NT2/D1 (cell line): Measurements from ENCODE around the gene OR10R2.

Experiments
- DNase-seq: peaks from one replicate; pipeline ENCODE4 v3.0.0-alpha.2; 2011; ENCODE audit warnings: low read depth, low spot score
- H3K27me3 ChIP-seq: 2 replicates; pipeline ENCODE4 v1.6.0; 2011; ENCODE audit warnings: mild to moderate bottlenecking; ENCODE audit not compliant: insufficient read length, insufficient read depth
- H3K36me3 ChIP-seq: 2 replicates; pipeline ENCODE4 v1.6.1; 2011; ENCODE audit warnings: mild to moderate bottlenecking, low read length, mixed read lengths; ENCODE audit not compliant: insufficient read depth, insufficient read length
- H3K4me1 ChIP-seq: 2 replicates; pipeline ENCODE4 v1.5.1; 2011; ENCODE audit not compliant: insufficient read depth, insufficient read length
- H3K4me3 ChIP-seq: 2 replicates; pipeline ENCODE4 v1.5.1; 2011; ENCODE audit warnings: low read depth; ENCODE audit not compliant: insufficient read length
- H3K9ac ChIP-seq: 2 replicates; pipeline ENCODE4 v1.6.0; 2011; ENCODE audit warnings: low read depth; ENCODE audit not compliant: insufficient read length
- H3K9me3 ChIP-seq: 2 replicates; pipeline ENCODE4 v1.5.1; 2011; ENCODE audit warnings: mild to moderate bottlenecking, low read length; ENCODE audit not compliant: insufficient read depth
- SUZ12 ChIP-seq: IDR thresholded peaks from 2 replicates; pipeline ENCODE4 v1.6.1; 2011; ENCODE audit not compliant: insufficient read length, insufficient read depth; ENCODE audit errors: extremely low read depth
- YY1 ChIP-seq: IDR thresholded peaks from 2 replicates; pipeline ENCODE4 v1.6.1; 2011; ENCODE audit not compliant: insufficient read length, insufficient read depth
- ZNF274 ChIP-seq: IDR thresholded peaks from 2 replicates; pipeline ENCODE4 v1.6.1; 2011; ENCODE audit warnings: mild to moderate bottlenecking, low read depth, low read length

OR10R2 gene

DNA sequence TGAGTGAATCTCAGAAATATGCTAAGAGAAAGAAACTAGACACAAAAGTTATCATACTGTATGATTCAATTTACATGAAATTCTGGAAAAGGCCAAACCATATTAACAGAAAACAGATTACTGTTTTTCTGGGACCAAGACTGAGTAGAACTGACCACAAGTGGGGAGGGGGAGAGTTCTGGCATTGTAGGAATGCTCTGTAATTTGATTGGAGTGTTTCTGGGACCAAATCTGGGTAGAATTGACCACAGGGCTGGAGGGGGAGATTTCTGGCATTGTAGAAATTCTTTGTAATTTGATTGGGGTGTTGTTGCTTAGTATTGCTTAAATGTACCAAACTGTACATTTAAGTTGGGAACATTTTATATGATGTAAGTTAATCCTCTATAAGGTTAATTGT lies 13.8 kb upstream of the OR10R2 start:
- Histone ChIP-seq H3K36me3 (no peaks in the 10 kb centered on the region), H3K9ac (no peak overlapping the region), H3K4me1 (no peaks in the 10 kb centered on the region), H3K27me3 (no peaks in the 10 kb centered on the region), H3K9me3 (no peaks in the 10 kb centered on the region), H3K4me3 (no peak overlapping the region)
- TF ChIP-seq YY1 (no peak), SUZ12 (no peak), ZNF274 (no peak)
- no peak for DNase-seq

DNA sequence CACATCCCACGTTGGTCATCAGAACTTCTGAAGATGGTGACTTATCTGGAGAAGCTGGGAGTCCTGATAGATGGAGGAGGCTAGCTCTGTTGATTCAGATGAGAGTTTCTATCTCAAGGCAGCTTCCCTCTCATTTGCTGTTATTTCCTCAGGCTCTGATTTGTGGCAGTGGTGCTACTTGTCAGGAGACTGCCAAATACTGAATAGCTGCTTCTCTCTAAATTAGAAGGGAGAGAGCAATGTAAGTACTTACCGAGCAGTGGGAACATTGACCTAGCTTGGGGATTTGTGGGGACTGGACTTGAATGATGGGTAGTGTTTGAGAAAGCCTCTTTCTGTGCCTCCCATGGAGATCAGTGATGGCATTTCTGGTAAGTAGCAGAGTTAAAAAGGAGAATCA lies 10.5 kb upstream of the OR10R2 start, which contains the start of gene OR10K1:
Gene OR10K1, plus strand, starts transcription at position 301 of the 400 bp plus-strand sequence. CDS start 3,728 bp downstream, outside the sequence.
- TF ChIP-seq ZNF274 (no peak), YY1 (no peak), SUZ12 (no peak)
- no peak for DNase-seq

DNA sequence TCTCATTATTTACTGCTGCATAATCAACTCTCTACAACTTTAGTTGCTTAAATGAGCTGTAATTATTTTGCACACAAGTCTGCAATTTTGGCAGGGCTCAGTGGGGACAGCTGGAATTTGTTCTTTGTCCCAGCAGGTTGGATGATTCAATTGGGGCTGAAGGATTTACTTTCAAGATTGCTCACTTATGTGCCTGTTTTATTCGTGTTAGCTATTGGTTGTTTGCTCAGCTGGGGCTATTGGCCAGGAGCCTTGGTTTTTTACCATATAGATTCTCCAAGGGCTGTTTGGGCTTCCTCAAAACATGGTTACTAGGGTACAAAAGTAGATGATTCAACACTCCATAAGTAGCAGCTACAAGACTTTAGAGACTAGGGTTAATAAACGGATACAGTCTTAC lies 13.4 kb downstream of the OR10R2 start:
- Histone ChIP-seq H3K9ac (no peak overlapping the region), H3K4me1 (no peaks in the 10 kb centered on the region), H3K27me3 (no peaks in the 10 kb centered on the region), H3K36me3 (no peaks in the 10 kb centered on the region), H3K4me3 (no peak overlapping the region), H3K9me3 (no peaks in the 10 kb centered on the region)
- TF ChIP-seq SUZ12 (no peak), ZNF274 (no peak), YY1 (no peak)
- DNase-seq = no peak

More for the DNA sequence above, 10.5 kb upstream of the OR10R2 start, which contains the start of gene OR10K1:
- H3K4me1 ChIP-seq = no peaks in the 10 kb centered on the region
- no peaks in the 10 kb centered on the region for H3K27me3 ChIP-seq
- no peak within 1 kb of the TSS for H3K4me3 ChIP-seq
- no peaks in the 10 kb centered on the region for H3K9me3 ChIP-seq
- H3K9ac ChIP-seq = no peak within 1 kb of the TSS
- H3K36me3 ChIP-seq = no peaks in the 10 kb centered on the region

DNA sequence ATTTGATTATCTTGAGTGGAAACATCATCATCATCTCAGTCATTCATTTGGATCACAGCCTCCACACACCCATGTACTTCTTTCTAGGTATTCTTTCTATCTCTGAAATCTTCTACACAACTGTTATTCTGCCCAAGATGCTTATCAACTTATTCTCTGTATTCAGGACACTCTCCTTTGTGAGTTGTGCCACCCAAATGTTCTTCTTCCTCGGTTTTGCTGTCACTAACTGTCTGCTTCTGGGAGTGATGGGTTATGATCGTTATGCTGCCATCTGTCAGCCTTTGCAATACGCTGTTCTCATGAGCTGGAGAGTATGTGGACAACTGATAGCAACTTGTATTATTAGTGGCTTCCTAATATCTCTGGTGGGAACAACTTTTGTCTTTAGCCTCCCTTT lies 19.3 kb downstream of the OR10R2 start:
- DNase-seq = no peak
- Histone ChIP-seq H3K9ac (no peak overlapping the region), H3K4me3 (no peak overlapping the region), H3K36me3 (no peaks in the 10 kb centered on the region), H3K27me3 (no peaks in the 10 kb centered on the region), H3K9me3 (no peaks in the 10 kb centered on the region), H3K4me1 (no peaks in the 10 kb centered on the region)
- TF ChIP-seq ZNF274 = no peak
- TF ChIP-seq SUZ12 = no peak
- TF ChIP-seq YY1 = no peak

DNA sequence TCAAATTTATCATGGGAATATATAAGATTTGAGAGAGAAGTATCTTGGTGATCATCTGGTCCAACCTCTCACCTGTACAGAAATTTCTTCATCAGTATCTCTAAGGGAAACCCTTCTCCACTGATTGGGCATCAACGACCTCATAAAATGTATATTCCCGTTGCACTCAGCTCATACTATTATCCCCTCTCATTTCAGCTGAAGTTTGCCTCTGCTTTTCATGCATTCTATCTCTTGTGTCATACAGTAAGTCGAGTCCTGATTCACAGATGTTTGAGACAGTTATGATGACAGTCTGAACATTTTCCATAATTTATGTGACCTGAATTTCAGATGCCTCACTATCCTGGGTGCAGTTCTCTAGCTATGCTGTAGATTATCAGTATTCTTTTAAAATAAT lies 21.0 kb downstream of the OR10R2 start:
- no peaks in the 10 kb centered on the region for H3K4me1 ChIP-seq
- H3K4me3 ChIP-seq = no peak overlapping the region
- H3K9me3 ChIP-seq = no peaks in the 10 kb centered on the region
- DNase-seq = no peak
- no peak overlapping the region for H3K9ac ChIP-seq
- no peaks in the 10 kb centered on the region for H3K36me3 ChIP-seq
- H3K27me3 ChIP-seq = no peaks in the 10 kb centered on the region
- TF ChIP-seq SUZ12 (no peak), ZNF274 (no peak), YY1 (no peak)

DNA sequence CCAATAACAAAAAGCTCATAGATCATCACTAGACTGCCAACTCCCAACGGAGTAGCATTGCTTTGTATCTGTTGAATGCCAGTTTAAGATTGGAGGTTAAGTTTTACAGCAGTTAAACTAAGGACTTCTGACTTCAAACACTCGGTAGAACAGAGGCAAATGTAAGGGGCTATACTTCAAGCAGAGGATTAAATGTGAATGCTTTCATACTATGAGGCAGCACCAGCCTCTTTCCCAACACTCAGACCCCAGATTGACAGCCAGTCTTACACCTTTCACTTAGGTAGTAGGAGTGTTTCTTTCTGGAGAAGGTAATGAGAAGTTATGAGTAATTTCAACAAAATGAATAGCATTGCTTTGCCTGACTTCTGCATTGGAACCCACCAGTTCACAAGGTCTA lies 22.8 kb downstream of the OR10R2 start:
- Histone ChIP-seq H3K9ac (no peak overlapping the region), H3K9me3 (no peaks in the 10 kb centered on the region), H3K27me3 (no peaks in the 10 kb centered on the region), H3K4me1 (no peaks in the 10 kb centered on the region), H3K36me3 (no peaks in the 10 kb centered on the region), H3K4me3 (no peak overlapping the region)
- no peak for DNase-seq
- TF ChIP-seq ZNF274 (no peak), YY1 (no peak), SUZ12 (no peak)

DNA sequence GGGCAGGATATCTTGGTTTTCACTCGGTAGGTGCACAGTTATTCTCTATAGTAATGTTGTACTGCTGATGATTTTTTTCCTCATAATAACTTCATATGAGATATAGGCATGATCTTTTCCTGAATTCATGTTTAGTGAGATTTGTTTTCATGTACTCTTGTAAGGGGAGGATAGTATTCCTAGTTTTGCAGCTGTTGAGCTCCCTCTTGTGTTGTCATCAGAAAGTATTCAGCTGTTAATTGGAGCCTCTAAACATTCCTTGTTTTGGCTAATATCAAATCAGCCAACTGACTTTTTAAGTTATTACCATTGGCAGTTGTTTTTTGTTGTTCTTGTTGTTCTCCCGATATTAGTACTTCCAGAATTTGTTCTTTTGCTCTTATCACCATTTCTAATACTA lies 24.4 kb downstream of the OR10R2 start:
- TF ChIP-seq SUZ12 (no peak), YY1 (no peak), ZNF274 (no peak)
- Histone ChIP-seq H3K9ac (no peak overlapping the region), H3K9me3 (no peaks in the 10 kb centered on the region; the same call in 1 of the 2 replicates), H3K4me3 (no peak overlapping the region), H3K36me3 (no peaks in the 10 kb centered on the region), H3K4me1 (peaks cover 4% of the 10 kb centered on the region), H3K27me3 (no peaks in the 10 kb centered on the region)
- DNase-seq = peak; percentile 47

DNA sequence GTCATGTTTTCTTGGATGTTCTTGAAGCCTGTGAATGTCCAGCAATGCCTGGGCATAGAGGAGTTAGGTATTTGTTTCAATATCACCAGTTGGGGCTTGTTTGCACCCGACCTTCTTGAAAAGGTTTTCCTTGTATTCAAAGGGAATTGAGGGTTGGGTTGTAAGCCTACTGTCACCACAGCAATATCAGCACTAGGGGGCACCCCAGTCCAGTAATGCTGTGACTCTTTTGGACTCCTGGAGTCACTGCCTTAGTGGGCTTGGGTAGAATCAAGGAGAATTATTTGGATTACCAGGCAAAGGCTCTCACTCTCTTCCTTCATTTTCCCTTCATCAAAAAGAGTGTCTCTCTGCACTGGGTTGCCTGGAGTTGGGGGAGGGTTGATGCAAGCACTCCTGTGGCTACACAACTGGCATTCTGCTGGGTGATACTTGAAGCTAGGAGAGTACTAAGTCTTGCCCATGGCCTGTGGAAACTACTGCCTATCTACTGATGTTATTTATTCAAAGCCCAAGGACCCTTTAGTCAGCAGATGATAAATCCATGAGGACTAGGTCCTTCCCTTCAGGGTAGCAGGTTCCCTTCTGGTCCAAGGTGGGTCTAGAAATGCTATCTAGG lies 34.5 kb downstream of the OR10R2 start:
- Histone ChIP-seq H3K9ac (no peak overlapping the region), H3K4me3 (no peak overlapping the region), H3K9me3 (peaks cover 12% of the 10 kb centered on the region; the same call in 1 of the 2 replicates), H3K27me3 (no peaks in the 10 kb centered on the region), H3K4me1 (no peaks in the 10 kb centered on the region), H3K36me3 (no peaks in the 10 kb centered on the region)
- DNase-seq = peak; percentile 72
- TF ChIP-seq SUZ12 (no peak), YY1 (no peak), ZNF274 (no peak)
